ENCODE data around the gene GOLT1A.

GRCh38 chr1:204191456-204191855, 22.3 kb downstream of the GOLT1A start:
- TF ChIP-seq CTCF (IDR thresholded peaks at IDR 0.05; ENCODE audit: borderline replicate concordance, extremely low read depth, low read length, poor library complexity, severe bottlenecking) (no peak), EZH2 (IDR thresholded peaks at IDR 0.05; ENCODE audit: borderline replicate concordance, low read depth, low read length, severe bottlenecking) (no peak)
